CD14-positive monocyte (primary cell): ENCODE data around the gene RAB27B. TPM values are rescaled to one million over a fixed set of nuclear protein-coding genes. Genes with fewer than 3 reads are reported as not detected.

Experiments
- DNase-seq, 3 donors: peaks; one replicate each; pipeline ENCODE4 v3.0.0-alpha.2; 2011 to 2022
- H2AFZ ChIP-seq: 2 replicates; pipeline ENCODE4 v1.6.0; 2012; ENCODE audit warnings: mild to moderate bottlenecking, low read depth, low read length, inconsistent platforms; ENCODE audit not compliant: insufficient read depth, poor library complexity, severe bottlenecking
- H3K27ac ChIP-seq, 2 donors: 1 replicate in 1 of 2; 2 replicates in 1 of 2; pipeline ENCODE4 v1.5.1; 2012 to 2013; ENCODE audit warnings: low read length in 2 of 2, control low read depth in 1 of 2, inconsistent platforms in 1 of 2, low read depth in 1 of 2, mild to moderate bottlenecking in 1 of 2
- H3K27me3 ChIP-seq, 2 donors: one replicate each; pipeline versions ENCODE4 v1.6.0 to v1.6.1; 2011 to 2013; ENCODE audit warnings: low read length in 2 of 2; ENCODE audit not compliant: control insufficient read depth in 2 of 2, insufficient read depth in 2 of 2
- H3K36me3 ChIP-seq, 2 donors: replicated peaks in 1 of 2; 1 replicate in 1 of 2; 2 replicates in 1 of 2; pipeline versions ENCODE4 v1.5.1 to v1.6.1; 2012 to 2013; ENCODE audit warnings: low read length in 2 of 2, control low read depth in 1 of 2, inconsistent platforms in 1 of 2, mild to moderate bottlenecking in 1 of 2; ENCODE audit not compliant: insufficient read depth in 2 of 2, control insufficient read depth in 1 of 2
- H3K4me1 ChIP-seq, 2 donors: 1 replicate in 1 of 2; 2 replicates in 1 of 2; pipeline versions ENCODE4 v1.5.1 to v1.6.1; 2012 to 2013; ENCODE audit warnings: low read length in 2 of 2, control low read depth in 1 of 2, inconsistent platforms in 1 of 2, mild to moderate bottlenecking in 1 of 2, moderate library complexity in 1 of 2; ENCODE audit not compliant: insufficient read depth in 2 of 2, control insufficient read depth in 1 of 2
- H3K4me2 ChIP-seq: replicated peaks from 2 replicates; pipeline ENCODE3; 2012; ENCODE audit warnings: low read length, moderate library complexity, mild to moderate bottlenecking; ENCODE audit not compliant: poor library complexity, severe bottlenecking; ENCODE audit errors: extremely low read depth
- H3K4me3 ChIP-seq, 3 experiments: fragments of 200-600 bp in 1 of 3; sonication (generic) in 1 of 3; replicated peaks in 1 of 3; 1 replicate in 2 of 3; 2 replicates in 1 of 3; pipeline ENCODE4 v1.5.1; 2011 to 2013; ENCODE audit warnings: low read length in 3 of 3, mild to moderate bottlenecking in 3 of 3, control low read depth in 2 of 3, low read depth in 2 of 3, inconsistent platforms in 1 of 3, moderate library complexity in 1 of 3
- H3K79me2 ChIP-seq: 2 replicates; pipeline ENCODE4 v1.6.0; 2012; ENCODE audit warnings: mild to moderate bottlenecking, control low read depth, inconsistent platforms, low read length, moderate library complexity; ENCODE audit not compliant: insufficient read depth
- H3K9ac ChIP-seq: 2 replicates; pipeline ENCODE4 v1.6.0; 2017; ENCODE audit warnings: low read length, mild to moderate bottlenecking; ENCODE audit not compliant: insufficient read depth, poor library complexity, severe bottlenecking
- H3K9me3 ChIP-seq, 2 donors: replicated peaks in 1 of 2; 1 replicate in 1 of 2; 2 replicates in 1 of 2; pipeline versions ENCODE4 v1.5.1 to v1.6.1; 2012 to 2013; ENCODE audit warnings: low read length in 2 of 2, control low read depth in 1 of 2; ENCODE audit not compliant: control insufficient read depth in 1 of 2, insufficient read depth in 1 of 2
- H4K20me1 ChIP-seq: 2 replicates; pipeline ENCODE4 v1.6.0; 2012; ENCODE audit warnings: mild to moderate bottlenecking, low read length, control low read depth, moderate library complexity; ENCODE audit not compliant: insufficient read depth
- H3K27ac Mint-ChIP-seq, 7 donors: one replicate each; pipeline ENCODE4 v1.8.0; 2020; ENCODE audit warnings: mild to moderate bottlenecking in 7 of 7, mixed read lengths in 7 of 7, moderate library complexity in 6 of 7, inconsistent platforms in 2 of 7
- H3K27me3 Mint-ChIP-seq, 3 donors: one replicate each; pipeline ENCODE4 v1.8.0; 2021 to 2022; ENCODE audit warnings: low read depth in 3 of 3, mild to moderate bottlenecking in 3 of 3, mixed read lengths in 3 of 3, moderate library complexity in 3 of 3, inconsistent platforms in 1 of 3
- H3K36me3 Mint-ChIP-seq, 2 donors: one replicate each; pipeline ENCODE4 v1.8.0; 2020; ENCODE audit warnings: mixed read lengths in 2 of 2, inconsistent platforms in 1 of 2, mild to moderate bottlenecking in 1 of 2
- H3K4me1 Mint-ChIP-seq: one replicate; pipeline ENCODE4 v1.8.0; 2020; ENCODE audit warnings: mild to moderate bottlenecking, mixed read lengths
- H3K4me3 Mint-ChIP-seq, 2 donors: one replicate each; pipeline ENCODE4 v1.8.0; 2020; ENCODE audit warnings: mild to moderate bottlenecking in 2 of 2, mixed read lengths in 2 of 2, moderate library complexity in 1 of 2
- H3K9me3 Mint-ChIP-seq, 7 donors: one replicate each; pipeline ENCODE4 v1.8.0; 2020 to 2022; ENCODE audit warnings: mixed read lengths in 7 of 7, mild to moderate bottlenecking in 6 of 7, moderate library complexity in 6 of 7, inconsistent platforms in 2 of 7
- WGBS: methylation state at CpG from one replicate; pipeline ENCODE4 v1.1.5; 2013; ENCODE audit warnings: missing lambda C conversion rate; ENCODE audit not compliant: insufficient coverage; 5-methylcytosine and 5-hydroxymethylcytosine counted together
- intact Hi-C, 2 donors: fragments of 100-400 bp; cut with micrococcal nuclease; formaldehyde crosslinking; loops; one replicate each; pipeline versions ENCODE4 v1.15.0 to v1.15.1; 2023
- polyA plus RNA-seq, 3 donors: library from polyadenylated mRNA; depleted of rRNA in 1 of 3; unstranded in 2 of 3; stranded (reverse) in 1 of 3; fragments of 300-500 nt in 2 of 3; fragments of >200 nt in 1 of 3; fragmentation: Illumina TruSeq in 2 of 3; gene quantifications; 1 replicate in 2 of 3; 2 replicates in 1 of 3; pipeline ENCODE4 v1.2.3, GENCODE V29; 2012 to 2021
- TF ChIP-seq, protein P1 (sequence below): fragments of 200-600 bp; IDR thresholded peaks from one replicate; pipeline ENCODE4 v1.8.0; 2022; ENCODE audit warnings: antibody characterized with exemption, mild to moderate bottlenecking

The RAB27B gene
- polyA plus RNA-seq, 3 donors = 0.11 to 0.13 TPM; not detected in 1

DNA sequence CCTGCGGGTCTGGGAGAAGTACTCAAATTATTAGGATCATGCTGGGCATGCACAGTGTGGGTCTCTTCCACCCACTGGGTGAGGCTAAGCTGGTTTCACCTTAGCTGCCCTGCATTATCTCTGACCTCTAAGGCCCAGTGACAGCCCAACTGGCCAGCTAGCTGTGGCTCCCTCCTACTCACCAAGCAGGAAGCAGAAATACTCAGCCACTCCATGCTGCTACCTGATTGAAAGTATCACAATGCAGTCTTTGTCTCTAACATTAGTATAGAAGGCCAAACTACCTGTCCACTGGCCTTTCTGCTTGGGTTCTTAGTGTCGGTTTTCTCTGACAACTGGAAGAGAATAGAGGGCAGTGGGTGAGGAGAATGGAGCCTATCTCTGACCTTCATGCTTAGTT, 47.3 kb upstream of the RAB27B start:
- Histone ChIP-seq H3K9ac (no peak overlapping the region), H4K20me1 (no peaks in the 10 kb centered on the region)
- H3K27me3 Mint-ChIP-seq = peaks cover 0 to 11% (median 2%) of the 10 kb centered on the region in 3 donors

DNA sequence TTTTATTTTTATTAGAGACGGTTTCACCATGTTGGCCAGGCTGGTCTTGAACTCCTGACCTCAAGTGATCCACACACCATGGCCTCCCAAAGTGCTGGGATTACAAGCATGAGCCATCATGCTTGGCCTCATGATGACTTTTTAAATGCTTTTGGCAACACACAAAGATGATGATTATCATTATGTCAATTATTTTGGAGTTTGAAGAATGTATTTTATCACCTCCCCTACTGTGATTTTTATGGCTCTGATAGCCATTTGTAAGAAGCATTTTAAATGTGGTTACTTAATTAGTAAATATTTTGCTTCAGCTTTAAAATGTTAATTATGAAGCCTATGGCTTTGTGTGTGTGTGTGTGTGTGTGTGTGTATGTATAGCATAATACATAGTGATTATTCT, 45.1 kb upstream of the RAB27B start:
- TF ChIP-seq, protein P1, sequence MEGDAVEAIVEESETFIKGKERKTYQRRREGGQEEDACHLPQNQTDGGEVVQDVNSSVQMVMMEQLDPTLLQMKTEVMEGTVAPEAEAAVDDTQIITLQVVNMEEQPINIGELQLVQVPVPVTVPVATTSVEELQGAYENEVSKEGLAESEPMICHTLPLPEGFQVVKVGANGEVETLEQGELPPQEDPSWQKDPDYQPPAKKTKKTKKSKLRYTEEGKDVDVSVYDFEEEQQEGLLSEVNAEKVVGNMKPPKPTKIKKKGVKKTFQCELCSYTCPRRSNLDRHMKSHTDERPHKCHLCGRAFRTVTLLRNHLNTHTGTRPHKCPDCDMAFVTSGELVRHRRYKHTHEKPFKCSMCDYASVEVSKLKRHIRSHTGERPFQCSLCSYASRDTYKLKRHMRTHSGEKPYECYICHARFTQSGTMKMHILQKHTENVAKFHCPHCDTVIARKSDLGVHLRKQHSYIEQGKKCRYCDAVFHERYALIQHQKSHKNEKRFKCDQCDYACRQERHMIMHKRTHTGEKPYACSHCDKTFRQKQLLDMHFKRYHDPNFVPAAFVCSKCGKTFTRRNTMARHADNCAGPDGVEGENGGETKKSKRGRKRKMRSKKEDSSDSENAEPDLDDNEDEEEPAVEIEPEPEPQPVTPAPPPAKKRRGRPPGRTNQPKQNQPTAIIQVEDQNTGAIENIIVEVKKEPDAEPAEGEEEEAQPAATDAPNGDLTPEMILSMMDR = no peak
- Mint-ChIP-seq H3K9me3 (peaks cover 0 to 9% (median 6%) of the 10 kb centered on the region in 7 donors), H3K27ac (no peak overlapping the region), H3K27me3 (peaks cover 0 to 11% (median 2%) of the 10 kb centered on the region in 3 donors), H3K36me3 (no peaks in the 10 kb centered on the region), H3K4me3 (no peak overlapping the region), H3K4me1 (peaks cover 2% of the 10 kb centered on the region)
- Histone ChIP-seq H3K9me3 (no peaks in the 10 kb centered on the region), H3K9ac (no peak overlapping the region), H3K27ac (no peak overlapping the region), H3K4me2 (no peak overlapping the region), H3K79me2 (no peaks in the 10 kb centered on the region), H2AFZ (no peak overlapping the region), H3K4me1 (no peaks in the 10 kb centered on the region), H3K36me3 (no peaks in the 10 kb centered on the region), H3K27me3 (no peaks in the 10 kb centered on the region), H4K20me1 (no peaks in the 10 kb centered on the region), H3K4me3 (no peak overlapping the region)
- intact Hi-C loops = no loop called here
- DNase-seq = no peak
- no CpG with 5 or more reads among the region's 1 CpG for WGBS

More for the DNA sequence above, 47.3 kb upstream of the RAB27B start:
- Histone ChIP-seq H3K4me1 (peaks cover 0 to 7% of the 10 kb centered on the region in 2 donors), H3K4me2 (no peak overlapping the region), H3K36me3 (no peaks in the 10 kb centered on the region), H2AFZ (no peak overlapping the region), H3K27me3 (no peaks in the 10 kb centered on the region), H3K4me3 (no peak overlapping the region), H3K79me2 (no peaks in the 10 kb centered on the region), H3K27ac (no peak overlapping the region), H3K9me3 (no peaks in the 10 kb centered on the region)
- Mint-ChIP-seq H3K4me1 (peaks cover 8% of the 10 kb centered on the region), H3K9me3 (peaks cover 0 to 9% (median 6%) of the 10 kb centered on the region in 7 donors), H3K4me3 (no peak overlapping the region), H3K27ac (no peak overlapping the region), H3K36me3 (no peaks in the 10 kb centered on the region)
- no peak for DNase-seq
- TF ChIP-seq, protein P1 = no peak
- intact Hi-C loops = no loop called here
- WGBS = no CpG with 5 or more reads among the region's 2 CpGs
